Memory B cell (primary cell): ENCODE measurements around the gene RABGGTA.

Source experiments
- ATAC-seq: fragments of 150-1000 bp; cut with Tn5 transposase; 2 replicates; pipeline ENCODE4 v1.10.0; 2021; ENCODE audit warnings: low read depth, mild to moderate bottlenecking, moderate library complexity
- DNase-seq, 2 donors: peaks; one replicate each; pipeline ENCODE4 v3.0.0; 2022; ENCODE audit warnings: low spot score in 2 of 2
- H3K27ac Mint-ChIP-seq: one replicate; pipeline ENCODE4 v1.8.0; 2022; ENCODE audit warnings: mild to moderate bottlenecking, moderate library complexity, mixed read lengths
- H3K27me3 Mint-ChIP-seq: one replicate; pipeline ENCODE4 v1.8.0; 2022; ENCODE audit warnings: mixed read lengths
- H3K36me3 Mint-ChIP-seq: one replicate; pipeline ENCODE4 v1.8.0; 2022; ENCODE audit warnings: mild to moderate bottlenecking, mixed read lengths
- H3K4me1 Mint-ChIP-seq: one replicate; pipeline ENCODE4 v1.8.0; 2022; ENCODE audit warnings: mixed read lengths
- H3K4me3 Mint-ChIP-seq: one replicate; pipeline ENCODE4 v1.8.0; 2022; ENCODE audit warnings: mild to moderate bottlenecking, moderate library complexity, mixed read lengths
- H3K9me3 Mint-ChIP-seq: one replicate; pipeline ENCODE4 v1.8.0; 2022; ENCODE audit warnings: mixed read lengths

RABGGTA gene, protein sequence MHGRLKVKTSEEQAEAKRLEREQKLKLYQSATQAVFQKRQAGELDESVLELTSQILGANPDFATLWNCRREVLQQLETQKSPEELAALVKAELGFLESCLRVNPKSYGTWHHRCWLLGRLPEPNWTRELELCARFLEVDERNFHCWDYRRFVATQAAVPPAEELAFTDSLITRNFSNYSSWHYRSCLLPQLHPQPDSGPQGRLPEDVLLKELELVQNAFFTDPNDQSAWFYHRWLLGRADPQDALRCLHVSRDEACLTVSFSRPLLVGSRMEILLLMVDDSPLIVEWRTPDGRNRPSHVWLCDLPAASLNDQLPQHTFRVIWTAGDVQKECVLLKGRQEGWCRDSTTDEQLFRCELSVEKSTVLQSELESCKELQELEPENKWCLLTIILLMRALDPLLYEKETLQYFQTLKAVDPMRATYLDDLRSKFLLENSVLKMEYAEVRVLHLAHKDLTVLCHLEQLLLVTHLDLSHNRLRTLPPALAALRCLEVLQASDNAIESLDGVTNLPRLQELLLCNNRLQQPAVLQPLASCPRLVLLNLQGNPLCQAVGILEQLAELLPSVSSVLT

DNA sequence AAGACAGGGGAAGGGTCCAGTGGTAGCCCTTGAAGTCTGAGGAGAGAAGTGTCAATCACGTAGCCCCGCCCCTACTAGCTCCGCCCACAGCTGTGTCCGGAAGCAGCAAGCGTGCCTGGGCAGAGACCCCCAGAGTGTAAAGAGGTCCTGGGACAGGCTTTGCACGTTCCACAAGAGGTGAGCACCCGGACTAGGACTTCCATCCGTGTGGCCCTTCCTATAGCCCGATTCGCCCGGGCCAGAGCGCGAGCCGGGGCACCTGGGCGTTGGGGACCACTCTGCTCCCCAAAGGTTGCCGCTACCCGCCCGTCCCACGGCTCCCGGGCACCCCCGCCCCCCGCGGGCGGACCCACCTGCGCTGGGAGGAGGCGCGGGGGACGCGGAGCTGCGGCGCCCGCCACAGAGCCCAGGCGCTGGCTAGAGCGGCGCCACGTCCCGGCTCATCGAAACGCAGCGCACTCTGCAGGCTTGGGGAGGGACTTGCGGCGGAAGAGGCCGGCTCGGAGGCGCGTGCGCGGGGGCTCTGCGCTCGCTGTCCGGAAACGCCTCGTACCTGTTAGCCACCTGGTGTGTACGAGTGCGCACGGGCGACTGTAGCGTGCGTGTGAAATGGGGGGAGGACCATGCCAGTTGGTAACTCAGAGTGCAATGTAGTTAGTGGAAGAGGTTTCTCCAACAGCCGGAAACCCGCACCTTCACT, at the start of gene RABGGTA:
TSS of gene RABGGTA (minus strand) at position 464 of the 700 bp plus-strand sequence. CDS start 482 bp downstream, outside the sequence.
- DNase-seq (peak; percentile 96), ATAC-seq (peak; percentile 78)
- Mint-ChIP-seq H3K4me3 (peak within 1 kb of the TSS; percentile 90), H3K36me3 (peaks cover 16% of the 10 kb centered on the region), H3K9me3 (no peaks in the 10 kb centered on the region), H3K4me1 (peaks cover 31% of the 10 kb centered on the region), H3K27ac (peak within 1 kb of the TSS; percentile 99), H3K27me3 (no peaks in the 10 kb centered on the region)

DNA sequence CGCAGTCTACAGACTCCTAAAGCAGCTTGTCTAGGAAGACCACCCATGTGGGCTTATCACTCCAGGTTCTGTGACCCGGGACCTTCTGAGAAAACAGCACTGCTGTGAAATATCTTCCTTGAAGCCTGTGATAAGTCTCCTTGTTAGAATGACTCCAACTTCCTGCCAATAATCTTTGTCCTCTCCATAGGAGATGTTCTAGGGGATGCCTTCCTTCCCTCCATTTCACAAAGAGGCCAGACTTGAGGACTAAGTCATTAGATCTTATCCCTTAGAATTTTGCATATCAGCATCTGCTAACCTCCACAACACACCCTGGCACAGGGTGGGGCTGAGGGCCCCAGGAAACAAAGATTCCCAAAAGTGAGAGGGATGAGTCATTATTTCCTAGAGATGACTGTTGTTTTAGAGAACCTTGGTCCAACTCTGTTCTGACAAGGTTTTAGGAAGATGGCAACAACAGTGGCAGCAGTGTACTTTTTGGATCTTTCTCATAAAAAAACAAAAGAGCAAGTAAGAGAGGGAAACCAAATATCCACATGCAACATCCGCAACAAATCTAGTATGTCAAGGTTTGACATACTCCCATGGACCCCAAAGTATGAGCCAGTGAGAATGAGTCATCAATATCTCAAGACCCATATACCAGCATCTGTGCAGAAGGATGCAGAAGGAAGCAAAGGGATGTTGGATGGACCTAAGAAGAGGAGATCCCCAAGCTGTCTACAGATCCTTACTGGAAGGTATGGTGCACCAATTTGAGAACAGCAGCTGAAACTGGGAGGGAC, 45.9 kb upstream of the RABGGTA start:
- ATAC-seq (no peak), DNase-seq (no peak)
- no peak overlapping the region for H3K27ac Mint-ChIP-seq
- peaks cover 16% of the 10 kb centered on the region for H3K4me1 Mint-ChIP-seq
- H3K9me3 Mint-ChIP-seq: no peaks in the 10 kb centered on the region
- H3K36me3 Mint-ChIP-seq: no peaks in the 10 kb centered on the region
- peaks cover 16% of the 10 kb centered on the region for H3K27me3 Mint-ChIP-seq
- H3K4me3 Mint-ChIP-seq: no peak overlapping the region

DNA sequence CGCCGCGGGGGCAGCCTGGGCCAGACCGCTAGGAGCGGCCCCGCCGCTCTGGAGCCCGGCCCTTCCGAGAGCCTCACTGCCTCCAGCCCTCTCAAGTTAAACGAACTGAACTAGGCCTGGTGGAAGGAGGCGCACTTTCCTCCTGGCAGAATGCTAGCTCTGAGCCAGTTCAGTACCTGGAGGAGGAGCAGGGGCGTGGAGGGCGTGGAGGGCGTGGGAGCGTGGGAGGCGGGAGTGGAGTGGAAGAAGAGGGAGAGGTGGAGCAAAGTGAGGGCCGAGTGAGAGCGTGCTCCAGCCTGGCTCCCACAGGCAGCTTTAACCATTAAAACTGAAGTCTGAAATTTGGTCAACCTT, 45.2 kb upstream of the RABGGTA start:
- Mint-ChIP-seq H3K9me3 (no peaks in the 10 kb centered on the region), H3K36me3 (no peaks in the 10 kb centered on the region), H3K27me3 (peaks cover 13% of the 10 kb centered on the region), H3K4me3 (no peak overlapping the region), H3K27ac (no peak overlapping the region), H3K4me1 (peaks cover 22% of the 10 kb centered on the region)
- DNase-seq (no peak), ATAC-seq (no peak)

DNA sequence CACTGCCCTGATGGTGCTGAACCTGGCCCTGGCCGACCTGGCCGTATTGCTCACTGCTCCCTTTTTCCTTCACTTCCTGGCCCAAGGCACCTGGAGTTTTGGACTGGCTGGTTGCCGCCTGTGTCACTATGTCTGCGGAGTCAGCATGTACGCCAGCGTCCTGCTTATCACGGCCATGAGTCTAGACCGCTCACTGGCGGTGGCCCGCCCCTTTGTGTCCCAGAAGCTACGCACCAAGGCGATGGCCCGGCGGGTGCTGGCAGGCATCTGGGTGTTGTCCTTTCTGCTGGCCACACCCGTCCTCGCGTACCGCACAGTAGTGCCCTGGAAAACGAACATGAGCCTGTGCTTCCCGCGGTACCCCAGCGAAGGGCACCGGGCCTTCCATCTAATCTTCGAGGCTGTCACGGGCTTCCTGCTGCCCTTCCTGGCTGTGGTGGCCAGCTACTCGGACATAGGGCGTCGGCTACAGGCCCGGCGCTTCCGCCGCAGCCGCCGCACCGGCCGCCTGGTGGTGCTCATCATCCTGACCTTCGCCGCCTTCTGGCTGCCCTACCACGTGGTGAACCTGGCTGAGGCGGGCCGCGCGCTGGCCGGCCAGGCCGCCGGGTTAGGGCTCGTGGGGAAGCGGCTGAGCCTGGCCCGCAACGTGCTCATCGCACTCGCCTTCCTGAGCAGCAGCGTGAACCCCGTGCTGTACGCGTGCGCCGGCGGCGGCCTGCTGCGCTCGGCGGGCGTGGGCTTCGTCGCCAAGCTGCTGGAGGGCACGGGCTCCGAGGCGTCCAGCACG, 44.6 kb upstream of the RABGGTA start:
- DNase-seq: no peak
- H3K9me3 Mint-ChIP-seq: no peaks in the 10 kb centered on the region
- H3K4me3 Mint-ChIP-seq: no peak overlapping the region
- H3K27ac Mint-ChIP-seq: no peak overlapping the region
- H3K36me3 Mint-ChIP-seq: no peaks in the 10 kb centered on the region
- no peak for ATAC-seq
- peaks cover 22% of the 10 kb centered on the region for H3K4me1 Mint-ChIP-seq
- peaks cover 12% of the 10 kb centered on the region for H3K27me3 Mint-ChIP-seq

DNA sequence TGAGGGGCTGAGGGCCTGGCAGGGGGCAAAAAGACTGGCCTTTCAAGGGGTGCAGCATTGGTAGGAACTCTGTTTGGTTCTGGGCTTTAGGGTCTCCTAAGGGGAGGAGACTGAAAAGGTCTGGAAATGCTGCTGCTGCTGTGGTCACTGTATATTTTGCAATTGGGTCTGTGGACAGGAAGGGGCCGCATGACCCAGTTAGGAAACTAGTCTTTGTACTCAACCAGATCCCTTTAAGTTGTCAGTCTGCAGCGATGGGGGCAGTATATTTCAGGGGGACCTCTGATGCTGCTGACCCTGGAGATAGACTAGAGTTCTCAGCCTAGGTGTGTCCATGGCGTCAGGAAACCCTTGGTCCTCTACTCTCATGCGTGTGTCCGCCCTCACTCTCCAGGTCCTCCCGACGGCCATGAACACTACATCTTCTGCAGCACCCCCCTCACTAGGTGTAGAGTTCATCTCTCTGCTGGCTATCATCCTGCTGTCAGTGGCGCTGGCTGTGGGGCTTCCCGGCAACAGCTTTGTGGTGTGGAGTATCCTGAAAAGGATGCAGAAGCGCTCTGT, 43.9 kb upstream of the RABGGTA start:
- no peak overlapping the region for H3K27ac Mint-ChIP-seq
- peaks cover 24% of the 10 kb centered on the region for H3K4me1 Mint-ChIP-seq
- no peak for ATAC-seq
- peaks cover 10% of the 10 kb centered on the region for H3K27me3 Mint-ChIP-seq
- no peaks in the 10 kb centered on the region for H3K36me3 Mint-ChIP-seq
- no peaks in the 10 kb centered on the region for H3K9me3 Mint-ChIP-seq
- H3K4me3 Mint-ChIP-seq: no peak overlapping the region
- DNase-seq: no peak

DNA sequence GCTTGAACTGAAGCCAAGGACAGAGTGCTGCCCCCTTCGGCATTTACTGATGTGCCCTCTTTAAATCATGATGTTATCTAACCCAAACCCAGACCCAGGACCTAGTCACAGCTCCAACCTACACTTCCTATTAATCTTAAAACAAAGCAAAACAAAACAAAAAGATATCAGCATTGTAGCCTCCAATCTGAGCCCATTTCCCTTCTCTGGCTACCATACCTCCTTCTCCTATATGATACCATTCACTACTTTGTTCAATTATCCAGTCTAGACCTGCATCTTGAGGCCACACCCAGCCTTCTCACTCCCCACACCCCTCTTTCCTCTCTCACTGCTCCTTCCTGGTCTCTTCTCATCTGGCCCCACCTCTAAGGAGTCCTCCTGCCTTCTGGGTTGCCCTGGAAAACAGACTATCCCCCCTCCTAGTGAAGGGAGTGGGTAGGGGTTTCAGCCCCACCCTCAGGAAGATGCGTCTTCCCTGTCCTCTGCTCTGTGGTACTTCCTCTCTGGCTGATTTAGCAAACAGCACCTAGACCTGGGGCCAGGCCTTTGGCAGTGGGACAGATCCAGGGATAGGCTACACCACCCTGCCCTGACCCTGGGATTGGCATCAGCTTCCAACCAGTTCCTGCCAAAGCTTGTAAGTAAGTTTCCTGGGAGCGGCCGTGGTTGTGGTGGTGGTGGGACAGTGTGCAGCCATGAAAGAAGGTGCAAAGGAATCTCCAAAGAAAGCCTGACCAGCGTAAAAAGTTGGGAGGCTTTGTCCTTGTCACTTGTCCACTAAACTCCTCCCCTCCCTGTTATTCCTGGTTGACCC, 43.2 kb upstream of the RABGGTA start:
- no peak for DNase-seq
- Mint-ChIP-seq H3K9me3 (no peaks in the 10 kb centered on the region), H3K27ac (no peak overlapping the region), H3K4me3 (no peak overlapping the region), H3K4me1 (peaks cover 29% of the 10 kb centered on the region), H3K36me3 (no peaks in the 10 kb centered on the region), H3K27me3 (peaks cover 5% of the 10 kb centered on the region)
- no peak for ATAC-seq

DNA sequence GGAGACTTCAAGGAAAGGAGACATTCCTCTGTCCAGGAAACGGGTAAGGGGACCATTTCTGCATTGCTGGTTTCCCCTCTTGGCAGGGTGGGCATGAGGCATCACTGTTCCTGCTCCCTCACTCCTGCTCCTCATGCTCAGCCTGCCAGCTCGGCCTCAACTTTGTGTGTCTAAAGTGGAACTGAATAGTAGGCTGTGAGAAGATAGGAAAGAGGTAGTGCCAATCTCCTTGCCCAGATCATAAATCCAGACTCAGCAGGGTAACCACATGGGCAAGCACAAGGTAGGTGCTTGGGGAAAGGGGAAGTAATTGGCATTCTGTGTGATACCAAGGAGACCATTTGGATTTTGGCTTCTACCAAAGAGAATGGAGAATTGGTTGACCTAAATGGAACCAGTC, 42.5 kb upstream of the RABGGTA start:
- H3K4me1 Mint-ChIP-seq: peaks cover 36% of the 10 kb centered on the region

DNA sequence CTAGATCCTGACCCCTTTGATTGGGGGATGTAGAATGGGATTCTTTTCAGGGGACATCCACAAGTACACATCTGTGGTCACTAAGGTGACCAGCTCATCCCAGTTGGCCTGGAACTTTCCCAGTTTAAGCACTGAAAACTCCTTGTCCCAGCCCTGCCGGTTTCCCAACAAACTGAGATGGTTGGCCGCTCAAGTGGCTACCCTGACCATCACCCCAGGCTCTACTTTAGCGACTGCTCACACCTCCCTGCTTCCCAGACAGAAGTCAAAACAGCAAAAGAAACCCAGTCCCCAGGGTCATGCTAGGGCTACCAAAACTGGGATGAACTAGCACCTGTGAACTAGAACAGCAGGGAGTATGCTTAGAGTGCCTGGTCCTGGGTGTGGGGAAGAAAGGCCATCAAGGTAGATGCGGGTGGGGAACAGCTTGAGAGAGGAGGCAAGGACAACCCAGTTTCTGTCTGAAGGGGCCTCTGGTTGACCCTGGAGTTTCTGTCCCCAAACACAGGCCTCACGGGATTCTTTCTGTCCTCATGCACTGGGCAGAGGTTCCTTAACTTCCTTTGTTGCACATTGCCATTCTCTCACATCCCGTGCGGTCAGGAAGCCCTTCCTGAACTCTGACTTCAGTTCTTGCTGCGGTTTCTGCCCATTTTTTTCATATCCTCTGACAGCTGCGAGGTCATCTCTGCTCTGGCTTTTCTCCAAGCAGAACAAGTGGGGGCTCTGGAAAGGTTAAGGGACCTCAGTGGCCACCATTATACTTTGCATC, 41.5 kb upstream of the RABGGTA start:
- DNase-seq (no peak), ATAC-seq (no peak)
- peak overlapping the region; percentile 87 for H3K27ac Mint-ChIP-seq
- peaks cover 3% of the 10 kb centered on the region for H3K36me3 Mint-ChIP-seq
- H3K9me3 Mint-ChIP-seq: no peaks in the 10 kb centered on the region
- peak overlapping the region; percentile 44 for H3K4me3 Mint-ChIP-seq
- H3K4me1 Mint-ChIP-seq: peaks cover 41% of the 10 kb centered on the region
- H3K27me3 Mint-ChIP-seq: no peaks in the 10 kb centered on the region

More for the DNA sequence above, 42.5 kb upstream of the RABGGTA start:
- H3K4me3 Mint-ChIP-seq: no peak overlapping the region
- no peak overlapping the region for H3K27ac Mint-ChIP-seq
- DNase-seq: no peak
- no peaks in the 10 kb centered on the region for H3K9me3 Mint-ChIP-seq
- H3K36me3 Mint-ChIP-seq: no peaks in the 10 kb centered on the region
- ATAC-seq: no peak
- H3K27me3 Mint-ChIP-seq: peaks cover 2% of the 10 kb centered on the region

DNA sequence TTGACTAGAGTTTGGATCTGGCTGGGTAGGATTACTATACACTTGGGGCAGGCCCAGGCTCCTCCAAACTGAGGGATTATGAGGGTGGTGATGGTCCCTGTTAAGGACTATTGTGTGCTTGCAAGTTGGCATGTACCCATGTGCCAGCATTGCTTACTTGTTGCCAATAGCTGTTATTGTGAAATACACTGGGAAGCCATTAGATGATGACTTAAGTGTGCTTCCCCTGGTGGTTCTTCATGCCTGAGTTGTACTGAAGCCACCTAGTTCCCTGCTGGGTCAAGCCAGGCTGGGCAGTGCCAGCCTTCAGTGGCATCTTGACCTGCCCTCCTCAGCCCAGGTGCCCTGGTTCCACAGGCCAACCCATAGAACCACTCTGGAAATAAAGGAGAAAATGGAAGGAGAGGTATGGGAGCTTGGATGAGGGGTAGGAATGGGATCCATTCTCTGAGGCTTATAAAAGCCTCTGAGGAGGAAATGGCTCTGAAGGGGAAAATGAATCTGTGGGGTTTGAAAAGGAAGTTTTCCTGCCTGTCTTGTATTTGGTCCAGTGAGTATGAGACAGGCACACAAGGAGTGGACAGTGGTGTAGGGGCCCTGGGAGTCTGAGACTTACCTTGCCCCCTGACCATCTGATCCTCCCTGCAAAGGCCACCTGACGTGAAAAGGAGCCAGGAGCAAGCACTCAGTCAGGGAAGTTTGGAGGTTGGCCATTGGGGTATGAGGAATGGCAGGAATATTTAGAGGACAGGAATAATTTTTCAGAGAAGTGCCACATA, 40.6 kb upstream of the RABGGTA start:
- H3K36me3 Mint-ChIP-seq: peaks cover 7% of the 10 kb centered on the region
- ATAC-seq: no peak
- peak overlapping the region; percentile 80 for H3K4me3 Mint-ChIP-seq
- H3K9me3 Mint-ChIP-seq: no peaks in the 10 kb centered on the region
- H3K27me3 Mint-ChIP-seq: no peaks in the 10 kb centered on the region
- peaks cover 45% of the 10 kb centered on the region for H3K4me1 Mint-ChIP-seq
- DNase-seq: no peak
- H3K27ac Mint-ChIP-seq: peak overlapping the region; percentile 87

DNA sequence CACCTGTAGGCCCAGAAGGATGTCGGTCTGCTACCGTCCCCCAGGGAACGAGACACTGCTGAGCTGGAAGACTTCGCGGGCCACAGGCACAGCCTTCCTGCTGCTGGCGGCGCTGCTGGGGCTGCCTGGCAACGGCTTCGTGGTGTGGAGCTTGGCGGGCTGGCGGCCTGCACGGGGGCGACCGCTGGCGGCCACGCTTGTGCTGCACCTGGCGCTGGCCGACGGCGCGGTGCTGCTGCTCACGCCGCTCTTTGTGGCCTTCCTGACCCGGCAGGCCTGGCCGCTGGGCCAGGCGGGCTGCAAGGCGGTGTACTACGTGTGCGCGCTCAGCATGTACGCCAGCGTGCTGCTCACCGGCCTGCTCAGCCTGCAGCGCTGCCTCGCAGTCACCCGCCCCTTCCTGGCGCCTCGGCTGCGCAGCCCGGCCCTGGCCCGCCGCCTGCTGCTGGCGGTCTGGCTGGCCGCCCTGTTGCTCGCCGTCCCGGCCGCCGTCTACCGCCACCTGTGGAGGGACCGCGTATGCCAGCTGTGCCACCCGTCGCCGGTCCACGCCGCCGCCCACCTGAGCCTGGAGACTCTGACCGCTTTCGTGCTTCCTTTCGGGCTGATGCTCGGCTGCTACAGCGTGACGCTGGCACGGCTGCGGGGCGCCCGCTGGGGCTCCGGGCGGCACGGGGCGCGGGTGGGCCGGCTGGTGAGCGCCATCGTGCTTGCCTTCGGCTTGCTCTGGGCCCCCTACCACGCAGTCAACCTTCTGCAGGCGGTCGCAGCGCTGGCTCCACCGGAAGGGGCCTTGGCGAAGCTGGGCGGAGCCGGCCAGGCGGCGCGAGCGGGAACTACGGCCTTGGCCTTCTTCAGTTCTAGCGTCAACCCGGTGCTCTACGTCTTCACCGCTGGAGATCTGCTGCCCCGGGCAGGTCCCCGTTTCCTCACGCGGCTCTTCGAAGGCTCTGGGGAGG, 39.5 kb upstream of the RABGGTA start, which contains the start of gene LTB4R:
TSS of gene LTB4R (plus strand) at position 857 of the 959 bp plus-strand sequence. CDS start 4,150 bp downstream, outside the sequence.
- peaks cover 12% of the 10 kb centered on the region for H3K36me3 Mint-ChIP-seq
- peak; percentile 77 for ATAC-seq
- H3K4me3 Mint-ChIP-seq: peak within 1 kb of the TSS; percentile 80
- peaks cover 48% of the 10 kb centered on the region for H3K4me1 Mint-ChIP-seq
- no peaks in the 10 kb centered on the region for H3K27me3 Mint-ChIP-seq
- peak; percentile 73 to 74 for DNase-seq
- H3K9me3 Mint-ChIP-seq: no peaks in the 10 kb centered on the region
- H3K27ac Mint-ChIP-seq: peak within 1 kb of the TSS; percentile 87
